GM12878 (cell line): Measurements from ENCODE around the gene CNKSR1. TPM values are rescaled to one million over a fixed set of nuclear protein-coding genes. Genes with fewer than 3 reads are reported as not detected.

Source experiments
- BACH1 ChIP-seq: fragments of 450-650 bp; IDR thresholded peaks from 2 replicates; pipeline ENCODE4 v1.6.1; 2017; ENCODE audit warnings: mild to moderate bottlenecking, borderline replicate concordance
- CBFB ChIP-seq: IDR thresholded peaks from 2 replicates; pipeline ENCODE4 v1.6.1; 2016; ENCODE audit warnings: antibody characterized with exemption, low read depth
- CEBPB ChIP-seq, 2 experiments: fragments of 150-350 bp in 1 of 2; IDR thresholded peaks; 2 replicates each; pipeline ENCODE4 v1.6.1; 2012 to 2014; ENCODE audit warnings: low read depth in 2 of 2, low read length in 2 of 2, borderline replicate concordance in 1 of 2, inconsistent platforms in 1 of 2
- E4F1 ChIP-seq: fragments of 450-650 bp; IDR thresholded peaks from 2 replicates; pipeline ENCODE4 v1.6.1; 2018; ENCODE audit warnings: borderline replicate concordance, mild to moderate bottlenecking; ENCODE audit not compliant: partially characterized antibody
- EGR1 ChIP-seq, 2 experiments: IDR thresholded peaks; 1 replicate in 1 of 2; 2 replicates in 1 of 2; pipeline ENCODE4 v1.6.1; 2011 to 2012; ENCODE audit warnings: low read depth in 2 of 2, low read length in 2 of 2, borderline replicate concordance in 1 of 2, mild to moderate bottlenecking in 1 of 2, moderate library complexity in 1 of 2
- ESRRA ChIP-seq: IDR thresholded peaks from 2 replicates; pipeline ENCODE4 v1.6.1; 2012; ENCODE audit warnings: mild to moderate bottlenecking, low read length, improper control_type of control experiment
- HSF1 ChIP-seq: fragments of 150-350 bp; IDR thresholded peaks from 2 replicates; pipeline ENCODE4 v1.6.1; 2014; ENCODE audit warnings: mild to moderate bottlenecking, low read depth, low read length
- IRF3 ChIP-seq: fragments of 450-650 bp; IDR thresholded peaks from 2 replicates; pipeline ENCODE4 v1.6.1; 2014; ENCODE audit warnings: mild to moderate bottlenecking
- JUNB ChIP-seq: IDR thresholded peaks from 2 replicates; pipeline ENCODE4 v1.6.1; 2016; ENCODE audit warnings: antibody characterized with exemption, mild to moderate bottlenecking
- MEF2B ChIP-seq: fragments of 450-650 bp; IDR thresholded peaks from 2 replicates; pipeline ENCODE4 v1.6.1; 2018; ENCODE audit warnings: mild to moderate bottlenecking, moderate library complexity; ENCODE audit not compliant: partially characterized antibody, poor library complexity, severe bottlenecking
- NR2C2 ChIP-seq: IDR thresholded peaks from 2 replicates; pipeline ENCODE4 v1.6.1; 2011; ENCODE audit warnings: borderline replicate concordance, low read depth; ENCODE audit not compliant: control insufficient read depth, insufficient read length
- REST ChIP-seq: IDR thresholded peaks from 2 replicates; pipeline ENCODE4 v1.6.1; 2012; ENCODE audit warnings: mild to moderate bottlenecking, low read depth, low read length
- RFX5 ChIP-seq: IDR thresholded peaks from 2 replicates; pipeline ENCODE4 v1.6.1; 2011; ENCODE audit warnings: low read depth, low read length, improper control_type of control experiment
- SRF ChIP-seq, 2 experiments: IDR thresholded peaks; 2 replicates each; pipeline ENCODE4 v1.6.1; 2011; ENCODE audit warnings: low read depth in 2 of 2, low read length in 2 of 2, mild to moderate bottlenecking in 1 of 2, moderate library complexity in 1 of 2
- SUPT20H ChIP-seq: IDR thresholded peaks from 2 replicates; pipeline ENCODE4 v1.6.1; 2011; ENCODE audit warnings: low read depth, mild to moderate bottlenecking, low read length, moderate library complexity, borderline replicate concordance; ENCODE audit not compliant: control insufficient read depth
- TCF12 ChIP-seq: IDR thresholded peaks from 2 replicates; pipeline ENCODE4 v1.6.1; 2011; ENCODE audit warnings: low read depth, mild to moderate bottlenecking, low read length
- YBX1 ChIP-seq: fragments of 450-650 bp; IDR thresholded peaks from 2 replicates; pipeline ENCODE4 v1.6.1; 2016; ENCODE audit warnings: antibody characterized with exemption
- ZNF217 ChIP-seq: fragments of 450-650 bp; IDR thresholded peaks from 2 replicates; pipeline ENCODE4 v1.6.1; 2017; ENCODE audit warnings: antibody characterized with exemption, mild to moderate bottlenecking
- polyA plus RNA-seq, 11 experiments: library from polyadenylated mRNA; depleted of rRNA in 4 of 11; unstranded in 6 of 11; stranded (reverse) in 5 of 11; fragments of >200 nt; fragmentation: Nextera tagmentation in 4 of 11; fragmentation: Illumina TruSeq in 1 of 11; extraction: Ambion mirVana in 4 of 11; extraction: Trizol in 1 of 11; gene quantifications; 1 replicate in 1 of 11; 2 replicates in 10 of 11; pipeline versions ENCODE4 v1.2.1 to v1.2.3, GENCODE V29; 2011 to 2016; ENCODE audit warnings: inconsistent platforms in 2 of 11, missing spikeins in 2 of 11, low read depth in 1 of 11
- total RNA-seq, 4 experiments: library from RNA; depleted of rRNA in 3 of 4; stranded (reverse); fragments of >200 nt in 3 of 4; fragmentation: Illumina TruSeq in 1 of 4; extraction: Trizol in 1 of 4; gene quantifications; 2 replicates each; pipeline versions ENCODE4 v1.2.1 to v1.2.3, GENCODE V29; 2013 to 2021

The CNKSR1 gene
- total and polyA plus RNA-seq, 10 of the 15 experiments (the other 5 are each of a cell fraction or from before 2014, with no cell fraction given): 0.06 to 1.2 (median 0.86) TPM

- TF ChIP-seq E4F1 (no peak), SUPT20H (no peak), EGR1 (IDR thresholded peaks at IDR 0.05; ENCODE audit: borderline replicate concordance in 1 of 2, low read depth in 2 of 2, low read length in 2 of 2) (no peak), TCF12 (no peak), ESRRA (no peak), JUNB (peak; percentile 67), BACH1 (peak; percentile 98), ZNF217 (no peak), RFX5 (no peak), IRF3 (no peak), MEF2B (no peak), CBFB (no peak), NR2C2 (no peak), HSF1 (no peak), YBX1 (no peak), REST (no peak), SRF (IDR thresholded peaks at IDR 0.05; ENCODE audit: low read depth in 2 of 2, low read length in 2 of 2) (no peak), CEBPB (IDR thresholded peaks at IDR 0.05; ENCODE audit: borderline replicate concordance in 1 of 2, low read depth in 2 of 2, low read length in 2 of 2) (no peak)
Observed at GRCh38 chr1:26237230-26237966, 60.1 kb downstream of the CNKSR1 start (continued).
